Sigmoid colon (tissue), 3 donors: ENCODE data around the gene SLC35E4.

ENCODE experiments used
- CTCF ChIP-seq, 4 experiments: fragments of 450-650 bp in 3 of 4; fragments of 200-600 bp in 1 of 4; IDR thresholded peaks; one replicate each; pipeline ENCODE4 v1.5.1; 2016 to 2019; ENCODE audit warnings: antibody characterized with exemption in 4 of 4, mild to moderate bottlenecking in 3 of 4, moderate library complexity in 2 of 4
- POLR2A ChIP-seq, 2 donors: fragments of 450-650 bp; IDR thresholded peaks; one replicate each; pipeline ENCODE4 v1.6.1; 2016; ENCODE audit warnings: antibody characterized with exemption in 2 of 2, mild to moderate bottlenecking in 2 of 2, moderate library complexity in 2 of 2

GRCh38 chr22:30646518-30647160 lies 11.1 kb downstream of the SLC35E4 start:
- TF ChIP-seq POLR2A (IDR thresholded peaks at IDR 0.05): no peak
- TF ChIP-seq CTCF (IDR thresholded peaks at IDR 0.05): no peak
